HepG2 (cell line): ENCODE data around the gene PIGR.

Experiments
- CAMTA2 ChIP-seq: sonication (generic); formaldehyde crosslinking; IDR thresholded peaks from 2 replicates; pipeline ENCODE4 v1.4.0; 2020; ENCODE audit warnings: mild to moderate bottlenecking, missing genetic modification reagents, borderline replicate concordance
- CBX5 ChIP-seq: sonication (generic); formaldehyde crosslinking; IDR thresholded peaks from 2 replicates; pipeline ENCODE4 v1.4.0; 2020; ENCODE audit warnings: missing genetic modification reagents, borderline replicate concordance
- MBNL3 ChIP-seq: fragments of 250-450 bp; sonication (Bioruptor Pico); conservative IDR thresholded peaks from 2 replicates; pipeline ENCODE4 v1.8.0; 2022; ENCODE audit warnings: mild to moderate bottlenecking, inconsistent platforms
- TAF1 ChIP-seq: sonication (generic); formaldehyde crosslinking; IDR thresholded peaks from 2 replicates; pipeline ENCODE4 v1.4.0; 2020; ENCODE audit warnings: missing genetic modification reagents
- TF ChIP-seq, protein P1 (sequence below): sonication (generic); formaldehyde crosslinking; IDR thresholded peaks from 2 replicates; pipeline ENCODE4 v1.5.0; 2020; ENCODE audit warnings: mild to moderate bottlenecking, missing genetic modification reagents, moderate library complexity

DNA sequence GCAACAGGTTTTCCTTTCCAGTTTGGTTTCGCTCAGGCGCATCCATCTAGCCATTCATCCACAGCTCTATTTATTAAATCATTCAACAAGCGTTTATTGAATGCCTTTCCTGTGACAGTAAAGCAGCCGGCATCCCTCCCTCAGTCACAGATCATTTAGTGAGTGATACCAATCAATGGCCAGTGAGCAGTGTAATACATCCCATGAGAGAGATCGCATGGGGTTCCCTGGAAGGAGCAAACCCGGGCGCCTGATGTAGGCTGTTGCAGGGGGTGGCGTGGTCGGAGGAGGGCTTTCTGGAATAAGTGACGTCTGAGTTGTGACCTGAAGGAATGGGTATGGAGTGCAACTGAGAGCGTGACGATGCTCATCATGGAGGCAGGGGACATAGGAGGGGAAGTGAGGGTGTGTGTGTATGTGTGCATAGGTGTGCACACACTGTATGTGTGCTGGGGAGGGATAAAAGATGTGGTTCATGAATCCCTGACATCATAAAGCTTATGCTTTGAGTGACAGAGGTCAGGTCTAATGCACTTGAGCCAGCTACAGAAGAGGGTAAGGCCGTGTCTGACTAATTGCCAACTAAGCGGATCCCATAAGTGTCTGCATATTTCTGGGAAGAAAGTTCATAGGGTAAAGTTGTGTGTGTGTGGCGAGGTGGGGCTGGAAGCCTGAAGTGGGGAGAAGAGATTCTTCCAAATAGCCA, 31.1 kb downstream of the PIGR start:
- TF ChIP-seq TAF1 (CRISPR knock-in tag): no peak
- no peak for TF ChIP-seq MBNL3 (CRISPR knock-in tag)
- no peak for TF ChIP-seq CAMTA2 (CRISPR knock-in tag)
- TF ChIP-seq, protein P1, sequence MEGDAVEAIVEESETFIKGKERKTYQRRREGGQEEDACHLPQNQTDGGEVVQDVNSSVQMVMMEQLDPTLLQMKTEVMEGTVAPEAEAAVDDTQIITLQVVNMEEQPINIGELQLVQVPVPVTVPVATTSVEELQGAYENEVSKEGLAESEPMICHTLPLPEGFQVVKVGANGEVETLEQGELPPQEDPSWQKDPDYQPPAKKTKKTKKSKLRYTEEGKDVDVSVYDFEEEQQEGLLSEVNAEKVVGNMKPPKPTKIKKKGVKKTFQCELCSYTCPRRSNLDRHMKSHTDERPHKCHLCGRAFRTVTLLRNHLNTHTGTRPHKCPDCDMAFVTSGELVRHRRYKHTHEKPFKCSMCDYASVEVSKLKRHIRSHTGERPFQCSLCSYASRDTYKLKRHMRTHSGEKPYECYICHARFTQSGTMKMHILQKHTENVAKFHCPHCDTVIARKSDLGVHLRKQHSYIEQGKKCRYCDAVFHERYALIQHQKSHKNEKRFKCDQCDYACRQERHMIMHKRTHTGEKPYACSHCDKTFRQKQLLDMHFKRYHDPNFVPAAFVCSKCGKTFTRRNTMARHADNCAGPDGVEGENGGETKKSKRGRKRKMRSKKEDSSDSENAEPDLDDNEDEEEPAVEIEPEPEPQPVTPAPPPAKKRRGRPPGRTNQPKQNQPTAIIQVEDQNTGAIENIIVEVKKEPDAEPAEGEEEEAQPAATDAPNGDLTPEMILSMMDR (CRISPR knock-in tag): no peak
- TF ChIP-seq CBX5 (CRISPR knock-in tag): no peak
